ENCODE data around the gene HBZ. TPM values are rescaled to one million over a fixed set of nuclear protein-coding genes. Genes with fewer than 3 reads are reported as not detected.

The HBZ gene
- total and polyA plus RNA-seq, 2 of the 13 experiments (the other 11 are each of a cell fraction or from before 2014, with no cell fraction given) = 0.21 TPM; not detected in 1

DNA sequence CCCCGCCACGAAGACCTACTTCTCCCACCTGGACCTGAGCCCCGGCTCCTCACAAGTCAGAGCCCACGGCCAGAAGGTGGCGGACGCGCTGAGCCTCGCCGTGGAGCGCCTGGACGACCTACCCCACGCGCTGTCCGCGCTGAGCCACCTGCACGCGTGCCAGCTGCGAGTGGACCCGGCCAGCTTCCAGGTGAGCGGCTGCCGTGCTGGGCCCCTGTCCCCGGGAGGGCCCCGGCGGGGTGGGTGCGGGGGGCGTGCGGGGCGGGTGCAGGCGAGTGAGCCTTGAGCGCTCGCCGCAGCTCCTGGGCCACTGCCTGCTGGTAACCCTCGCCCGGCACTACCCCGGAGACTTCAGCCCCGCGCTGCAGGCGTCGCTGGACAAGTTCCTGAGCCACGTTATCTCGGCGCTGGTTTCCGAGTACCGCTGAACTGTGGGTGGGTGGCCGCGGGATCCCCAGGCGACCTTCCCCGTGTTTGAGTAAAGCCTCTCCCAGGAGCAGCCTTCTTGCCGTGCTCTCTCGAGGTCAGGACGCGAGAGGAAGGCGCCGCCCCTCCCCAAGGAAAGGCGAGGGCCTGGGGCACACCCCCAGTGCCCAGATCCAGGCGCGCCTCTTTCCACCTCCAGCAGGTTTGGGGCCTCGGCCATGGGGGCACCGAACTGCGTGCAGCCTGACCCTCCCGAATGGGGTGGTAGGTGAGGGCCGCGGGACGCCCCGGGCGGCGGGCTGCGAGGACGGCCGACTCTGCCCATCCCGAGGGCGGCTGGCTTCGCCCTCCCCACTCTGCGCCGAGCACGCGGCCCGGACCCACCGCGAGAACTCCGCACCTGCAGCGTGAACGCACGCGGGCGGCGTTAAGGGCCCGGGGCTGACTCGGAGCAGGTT lies 28.5 kb downstream of the HBZ start (continued):
- peak; percentile 98 for TF ChIP-seq NKX3-1 (CRISPR knock-in tag; IDR thresholded peaks at IDR 0.05)
- TF ChIP-seq, protein P1, sequence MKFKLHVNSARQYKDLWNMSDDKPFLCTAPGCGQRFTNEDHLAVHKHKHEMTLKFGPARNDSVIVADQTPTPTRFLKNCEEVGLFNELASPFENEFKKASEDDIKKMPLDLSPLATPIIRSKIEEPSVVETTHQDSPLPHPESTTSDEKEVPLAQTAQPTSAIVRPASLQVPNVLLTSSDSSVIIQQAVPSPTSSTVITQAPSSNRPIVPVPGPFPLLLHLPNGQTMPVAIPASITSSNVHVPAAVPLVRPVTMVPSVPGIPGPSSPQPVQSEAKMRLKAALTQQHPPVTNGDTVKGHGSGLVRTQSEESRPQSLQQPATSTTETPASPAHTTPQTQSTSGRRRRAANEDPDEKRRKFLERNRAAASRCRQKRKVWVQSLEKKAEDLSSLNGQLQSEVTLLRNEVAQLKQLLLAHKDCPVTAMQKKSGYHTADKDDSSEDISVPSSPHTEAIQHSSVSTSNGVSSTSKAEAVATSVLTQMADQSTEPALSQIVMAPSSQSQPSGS (CRISPR knock-in tag; IDR thresholded peaks at IDR 0.05) = peak; percentile 86
- TF ChIP-seq REL (CRISPR knock-in tag; conservative IDR thresholded peaks at IDR 0.05) = peak; percentile 99
- peak; percentile 84; the same call in 1 of the 2 replicates for TF ChIP-seq ZKSCAN8 (CRISPR knock-in tag; IDR thresholded peaks at IDR 0.05; ENCODE audit: borderline replicate concordance)
- TF ChIP-seq, protein P2, sequence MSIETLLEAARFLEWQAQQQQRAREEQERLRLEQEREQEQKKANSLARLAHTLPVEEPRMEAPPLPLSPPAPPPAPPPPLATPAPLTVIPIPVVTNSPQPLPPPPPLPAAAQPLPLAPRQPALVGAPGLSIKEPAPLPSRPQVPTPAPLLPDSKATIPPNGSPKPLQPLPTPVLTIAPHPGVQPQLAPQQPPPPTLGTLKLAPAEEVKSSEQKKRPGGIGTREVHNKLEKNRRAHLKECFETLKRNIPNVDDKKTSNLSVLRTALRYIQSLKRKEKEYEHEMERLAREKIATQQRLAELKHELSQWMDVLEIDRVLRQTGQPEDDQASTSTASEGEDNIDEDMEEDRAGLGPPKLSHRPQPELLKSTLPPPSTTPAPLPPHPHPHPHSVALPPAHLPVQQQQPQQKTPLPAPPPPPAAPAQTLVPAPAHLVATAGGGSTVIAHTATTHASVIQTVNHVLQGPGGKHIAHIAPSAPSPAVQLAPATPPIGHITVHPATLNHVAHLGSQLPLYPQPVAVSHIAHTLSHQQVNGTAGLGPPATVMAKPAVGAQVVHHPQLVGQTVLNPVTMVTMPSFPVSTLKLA (IDR thresholded peaks at IDR 0.05) = no peak
- peak; percentile 50; the same call in 1 of the 2 replicates for TF ChIP-seq FOSL1 (CRISPR knock-in tag; IDR thresholded peaks at IDR 0.05; ENCODE audit: borderline replicate concordance)
- TF ChIP-seq SETDB1 (CRISPR knock-in tag; IDR thresholded peaks at IDR 0.05; ENCODE audit: borderline replicate concordance) = no peak
- TF ChIP-seq ARHGAP35 (CRISPR knock-in tag; IDR thresholded peaks at IDR 0.05; ENCODE audit: borderline replicate concordance) = peak; percentile 99
- peak; percentile 98 for TF ChIP-seq ZNF501 (CRISPR knock-in tag; IDR thresholded peaks at IDR 0.05)
- TF ChIP-seq ZNF292 (CRISPR knock-in tag; IDR thresholded peaks at IDR 0.05; ENCODE audit: borderline replicate concordance, low read depth) = no peak
- TF ChIP-seq, protein P3, sequence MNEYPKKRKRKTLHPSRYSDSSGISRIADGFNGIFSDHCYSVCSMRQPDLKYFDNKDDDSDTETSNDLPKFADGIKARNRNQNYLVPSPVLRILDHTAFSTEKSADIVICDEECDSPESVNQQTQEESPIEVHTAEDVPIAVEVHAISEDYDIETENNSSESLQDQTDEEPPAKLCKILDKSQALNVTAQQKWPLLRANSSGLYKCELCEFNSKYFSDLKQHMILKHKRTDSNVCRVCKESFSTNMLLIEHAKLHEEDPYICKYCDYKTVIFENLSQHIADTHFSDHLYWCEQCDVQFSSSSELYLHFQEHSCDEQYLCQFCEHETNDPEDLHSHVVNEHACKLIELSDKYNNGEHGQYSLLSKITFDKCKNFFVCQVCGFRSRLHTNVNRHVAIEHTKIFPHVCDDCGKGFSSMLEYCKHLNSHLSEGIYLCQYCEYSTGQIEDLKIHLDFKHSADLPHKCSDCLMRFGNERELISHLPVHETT (CRISPR knock-in tag; conservative IDR thresholded peaks at IDR 0.05) = peak; percentile 88
- TF ChIP-seq FOXA1 (IDR thresholded peaks at IDR 0.05) = no peak
- TF ChIP-seq FOXA1 (CRISPR knock-in tag; IDR thresholded peaks at IDR 0.05) = 0 out of 2 replicates have a peak, but pooled peaks have one; percentile 32
- peak; percentile 83; the same call in 1 of the 2 replicates for TF ChIP-seq YEATS2 (CRISPR knock-in tag; IDR thresholded peaks at IDR 0.05; ENCODE audit: borderline replicate concordance)
- no peak; the same call in 1 of the 2 replicates for TF ChIP-seq ZMYM3 (CRISPR knock-in tag; IDR thresholded peaks at IDR 0.05)
- peak; percentile 96; the same call in 1 of the 2 replicates for TF ChIP-seq KLF15 (CRISPR knock-in tag; IDR thresholded peaks at IDR 0.05; ENCODE audit: borderline replicate concordance)
- TF ChIP-seq, protein P4, sequence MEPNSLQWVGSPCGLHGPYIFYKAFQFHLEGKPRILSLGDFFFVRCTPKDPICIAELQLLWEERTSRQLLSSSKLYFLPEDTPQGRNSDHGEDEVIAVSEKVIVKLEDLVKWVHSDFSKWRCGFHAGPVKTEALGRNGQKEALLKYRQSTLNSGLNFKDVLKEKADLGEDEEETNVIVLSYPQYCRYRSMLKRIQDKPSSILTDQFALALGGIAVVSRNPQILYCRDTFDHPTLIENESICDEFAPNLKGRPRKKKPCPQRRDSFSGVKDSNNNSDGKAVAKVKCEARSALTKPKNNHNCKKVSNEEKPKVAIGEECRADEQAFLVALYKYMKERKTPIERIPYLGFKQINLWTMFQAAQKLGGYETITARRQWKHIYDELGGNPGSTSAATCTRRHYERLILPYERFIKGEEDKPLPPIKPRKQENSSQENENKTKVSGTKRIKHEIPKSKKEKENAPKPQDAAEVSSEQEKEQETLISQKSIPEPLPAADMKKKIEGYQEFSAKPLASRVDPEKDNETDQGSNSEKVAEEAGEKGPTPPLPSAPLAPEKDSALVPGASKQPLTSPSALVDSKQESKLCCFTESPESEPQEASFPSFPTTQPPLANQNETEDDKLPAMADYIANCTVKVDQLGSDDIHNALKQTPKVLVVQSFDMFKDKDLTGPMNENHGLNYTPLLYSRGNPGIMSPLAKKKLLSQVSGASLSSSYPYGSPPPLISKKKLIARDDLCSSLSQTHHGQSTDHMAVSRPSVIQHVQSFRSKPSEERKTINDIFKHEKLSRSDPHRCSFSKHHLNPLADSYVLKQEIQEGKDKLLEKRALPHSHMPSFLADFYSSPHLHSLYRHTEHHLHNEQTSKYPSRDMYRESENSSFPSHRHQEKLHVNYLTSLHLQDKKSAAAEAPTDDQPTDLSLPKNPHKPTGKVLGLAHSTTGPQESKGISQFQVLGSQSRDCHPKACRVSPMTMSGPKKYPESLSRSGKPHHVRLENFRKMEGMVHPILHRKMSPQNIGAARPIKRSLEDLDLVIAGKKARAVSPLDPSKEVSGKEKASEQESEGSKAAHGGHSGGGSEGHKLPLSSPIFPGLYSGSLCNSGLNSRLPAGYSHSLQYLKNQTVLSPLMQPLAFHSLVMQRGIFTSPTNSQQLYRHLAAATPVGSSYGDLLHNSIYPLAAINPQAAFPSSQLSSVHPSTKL (CRISPR knock-in tag; IDR thresholded peaks at IDR 0.05) = peak; percentile 67
- TF ChIP-seq ZNF138 (CRISPR knock-in tag; IDR thresholded peaks at IDR 0.05; ENCODE audit: low read depth) = peak; percentile 98
- no peak for TF ChIP-seq SCMH1 (CRISPR knock-in tag; IDR thresholded peaks at IDR 0.05; ENCODE audit: borderline replicate concordance)
